ENCODE measurements around the gene SFPQ. TPM values are rescaled to one million over a fixed set of nuclear protein-coding genes. Genes with fewer than 3 reads are reported as not detected.

The SFPQ gene
- total and polyA plus RNA-seq, 3 experiments from 2014 or later, result 168 to 360 (median 349) TPM

DNA sequence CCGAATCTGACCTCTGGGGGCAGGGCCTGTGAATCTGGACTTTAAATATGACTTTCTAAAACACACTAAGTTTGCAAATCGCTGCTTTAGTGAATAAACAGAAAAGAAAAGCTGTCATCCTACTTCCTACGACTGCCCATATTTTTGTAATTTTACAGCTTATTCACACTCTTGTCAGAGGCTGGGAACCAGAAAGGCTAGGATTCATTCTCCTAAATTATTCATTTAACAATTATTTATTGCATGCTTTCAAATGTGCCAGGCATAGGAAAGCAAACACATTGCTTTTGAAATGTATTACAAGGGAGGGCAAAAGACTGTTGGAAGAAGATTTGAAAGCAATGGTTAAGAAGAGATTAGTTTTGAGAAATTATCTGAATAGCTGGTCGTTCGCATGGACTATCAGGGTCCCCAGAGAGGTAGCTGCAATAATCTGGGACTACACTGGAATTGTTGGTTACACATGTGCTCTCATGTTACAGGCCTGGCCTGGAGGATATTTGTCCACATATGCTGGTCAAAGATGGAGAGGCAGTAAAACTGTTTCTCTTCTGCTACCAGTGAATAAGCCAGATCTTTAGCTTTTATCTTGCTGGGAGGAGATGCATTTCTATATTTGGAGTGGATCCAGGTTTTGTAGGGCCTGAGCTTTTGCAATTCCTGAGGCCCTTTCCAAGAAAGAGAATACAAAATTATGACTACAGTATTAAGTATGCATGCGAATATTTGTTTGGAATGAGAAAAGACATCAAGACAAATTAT lies 29.6 kb upstream of the SFPQ start:
- H3K27ac ChIP-seq (ENCODE audit: low read depth, low read length), result no peak overlapping the region
- DNase-seq, result no peak
- Mint-ChIP-seq H3K9me3 (no peaks in the 10 kb centered on the region), H3K27ac (peak overlapping the region in 2 of 8 donors; percentile 15 to 54), H3K36me3 (peaks cover 0 to 5% (median 0%) of the 10 kb centered on the region in 3 donors), H3K4me1 (no peaks in the 10 kb centered on the region), H3K4me3 (no peak overlapping the region), H3K27me3 (peaks cover 0 to 6% of the 10 kb centered on the region in 2 donors)
- H3K36me3 ChIP-seq (ENCODE audit: insufficient read depth, low read length), result no peaks in the 10 kb centered on the region
- H3K4me1 ChIP-seq (ENCODE audit: insufficient read depth, low read length), result no peaks in the 10 kb centered on the region
- no peaks in the 10 kb centered on the region for H3K27me3 ChIP-seq (ENCODE audit: insufficient read depth, low read length, poor library complexity, severe bottlenecking)
- ChIA-PET POLR2A (no interaction called here), CTCF (interaction anchor here (1.2 kb wide), 1 partner anchor 20 kb away, joined by 4 read pairs; no protein-coding TSS in a partner anchor)
- no peaks in the 10 kb centered on the region for H3K9me3 ChIP-seq (ENCODE audit: low read length)
- H3K4me3 ChIP-seq (ENCODE audit: low read length), result no peak overlapping the region

DNA sequence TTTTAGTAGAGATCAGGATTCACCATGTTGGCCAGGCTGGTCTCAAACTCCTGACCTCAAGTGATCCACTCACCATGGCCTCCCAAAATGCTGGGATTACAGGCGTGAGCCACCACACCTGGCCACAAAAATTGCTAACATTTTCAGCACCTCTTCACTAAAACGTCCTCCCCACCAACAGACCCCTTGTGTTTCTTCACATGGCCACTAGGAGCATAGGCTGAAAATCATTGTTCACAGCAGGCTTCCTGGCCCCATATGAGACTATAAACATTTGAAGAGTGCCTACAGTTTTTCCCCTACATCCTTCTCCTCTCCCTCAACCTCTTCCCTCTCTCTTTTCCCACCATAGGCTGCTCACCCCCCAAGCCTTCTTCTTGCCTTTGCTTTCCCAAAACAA lies 28.0 kb upstream of the SFPQ start:
- Histone ChIP-seq H3K4me3 (ENCODE audit: low read length) (no peak overlapping the region), H3K36me3 (ENCODE audit: insufficient read depth, low read length) (no peaks in the 10 kb centered on the region), H3K27ac (ENCODE audit: low read depth, low read length) (no peak overlapping the region), H3K4me1 (ENCODE audit: insufficient read depth, low read length) (no peaks in the 10 kb centered on the region), H3K9me3 (ENCODE audit: low read length) (no peaks in the 10 kb centered on the region), H3K27me3 (ENCODE audit: insufficient read depth, low read length, poor library complexity, severe bottlenecking) (no peaks in the 10 kb centered on the region)
- CTCF ChIA-PET, result no interaction called here
- Mint-ChIP-seq H3K4me1 (no peaks in the 10 kb centered on the region), H3K9me3 (no peaks in the 10 kb centered on the region), H3K27me3 (peaks cover 0 to 1% of the 10 kb centered on the region in 2 donors), H3K36me3 (no peaks in the 10 kb centered on the region), H3K27ac (no peak overlapping the region), H3K4me3 (no peak overlapping the region)
- DNase-seq, result peak in 1 of 5 donors; percentile 18
- POLR2A ChIA-PET, result no interaction called here

DNA sequence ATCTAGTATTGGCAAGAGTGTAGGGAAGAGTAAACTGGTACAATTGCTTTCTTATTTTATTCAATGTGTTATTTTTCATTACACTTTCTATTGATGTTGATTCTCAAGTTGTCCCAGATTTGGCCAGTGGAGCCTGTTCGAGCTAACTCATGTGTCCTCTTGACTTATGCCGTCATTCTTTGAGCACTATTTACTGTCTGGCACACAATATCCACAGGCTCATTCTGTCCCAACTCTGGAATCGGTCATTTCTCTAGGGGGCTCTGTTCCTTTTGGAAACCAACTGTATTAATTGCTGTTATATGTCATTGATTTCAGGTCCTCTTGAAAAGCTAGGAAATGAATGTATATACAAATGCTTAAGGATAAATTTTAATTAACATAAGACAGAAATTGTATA lies 22.4 kb upstream of the SFPQ start:
- POLR2A ChIA-PET, result no interaction called here
- DNase-seq, result no peak
- no peak overlapping the region for H3K4me3 Mint-ChIP-seq
- no peaks in the 10 kb centered on the region for H3K27me3 ChIP-seq (ENCODE audit: insufficient read depth, low read length, poor library complexity, severe bottlenecking)
- H3K36me3 Mint-ChIP-seq, result no peaks in the 10 kb centered on the region
- H3K9me3 ChIP-seq (ENCODE audit: low read length), result no peaks in the 10 kb centered on the region
- H3K27me3 Mint-ChIP-seq, result peaks cover 0 to 1% of the 10 kb centered on the region in 2 donors
- no peaks in the 10 kb centered on the region for H3K4me1 Mint-ChIP-seq
- no peaks in the 10 kb centered on the region for H3K4me1 ChIP-seq (ENCODE audit: insufficient read depth, low read length)
- no peak overlapping the region for H3K27ac Mint-ChIP-seq
- H3K27ac ChIP-seq (ENCODE audit: low read depth, low read length), result no peak overlapping the region
- no peaks in the 10 kb centered on the region for H3K36me3 ChIP-seq (ENCODE audit: insufficient read depth, low read length)
- H3K9me3 Mint-ChIP-seq, result no peaks in the 10 kb centered on the region
- CTCF ChIA-PET, result no interaction called here
- no peak overlapping the region for H3K4me3 ChIP-seq (ENCODE audit: low read length)

DNA sequence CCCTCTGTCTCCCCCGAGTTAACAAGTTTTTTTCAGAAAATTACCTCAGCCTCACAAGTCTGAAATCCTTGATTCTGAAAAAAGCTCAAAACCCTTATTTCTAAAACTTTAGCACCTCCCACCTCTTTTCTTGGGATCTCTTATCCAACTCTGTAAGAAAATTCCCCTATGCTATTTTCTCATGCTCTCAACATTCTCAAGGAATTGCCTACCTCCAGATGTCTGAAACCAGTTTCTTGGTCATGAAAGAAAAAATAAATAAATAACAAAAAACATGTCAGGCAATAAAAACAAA lies 18.1 kb upstream of the SFPQ start:
- H3K9me3 Mint-ChIP-seq, result no peaks in the 10 kb centered on the region
- no peaks in the 10 kb centered on the region for H3K4me1 Mint-ChIP-seq
- no peaks in the 10 kb centered on the region for H3K36me3 Mint-ChIP-seq
- peak overlapping the region in 2 of 8 donors; percentile 17 to 46 for H3K27ac Mint-ChIP-seq
- ChIA-PET CTCF (interaction anchor here (2.2 kb wide), 1 partner anchor 9 kb away, joined by 6 read pairs; no protein-coding TSS in a partner anchor), POLR2A (no interaction called here)
- no peaks in the 10 kb centered on the region for H3K36me3 ChIP-seq (ENCODE audit: insufficient read depth, low read length)
- no peaks in the 10 kb centered on the region for H3K27me3 ChIP-seq (ENCODE audit: insufficient read depth, low read length, poor library complexity, severe bottlenecking)
- H3K4me1 ChIP-seq (ENCODE audit: insufficient read depth, low read length), result no peaks in the 10 kb centered on the region
- H3K27ac ChIP-seq (ENCODE audit: low read depth, low read length), result no peak overlapping the region
- H3K4me3 Mint-ChIP-seq, result no peak overlapping the region
- H3K9me3 ChIP-seq (ENCODE audit: low read length), result no peaks in the 10 kb centered on the region
- no peak for DNase-seq
- H3K4me3 ChIP-seq (ENCODE audit: low read length), result no peak overlapping the region
- peaks cover 0 to under 1% of the 10 kb centered on the region in 2 donors for H3K27me3 Mint-ChIP-seq

DNA sequence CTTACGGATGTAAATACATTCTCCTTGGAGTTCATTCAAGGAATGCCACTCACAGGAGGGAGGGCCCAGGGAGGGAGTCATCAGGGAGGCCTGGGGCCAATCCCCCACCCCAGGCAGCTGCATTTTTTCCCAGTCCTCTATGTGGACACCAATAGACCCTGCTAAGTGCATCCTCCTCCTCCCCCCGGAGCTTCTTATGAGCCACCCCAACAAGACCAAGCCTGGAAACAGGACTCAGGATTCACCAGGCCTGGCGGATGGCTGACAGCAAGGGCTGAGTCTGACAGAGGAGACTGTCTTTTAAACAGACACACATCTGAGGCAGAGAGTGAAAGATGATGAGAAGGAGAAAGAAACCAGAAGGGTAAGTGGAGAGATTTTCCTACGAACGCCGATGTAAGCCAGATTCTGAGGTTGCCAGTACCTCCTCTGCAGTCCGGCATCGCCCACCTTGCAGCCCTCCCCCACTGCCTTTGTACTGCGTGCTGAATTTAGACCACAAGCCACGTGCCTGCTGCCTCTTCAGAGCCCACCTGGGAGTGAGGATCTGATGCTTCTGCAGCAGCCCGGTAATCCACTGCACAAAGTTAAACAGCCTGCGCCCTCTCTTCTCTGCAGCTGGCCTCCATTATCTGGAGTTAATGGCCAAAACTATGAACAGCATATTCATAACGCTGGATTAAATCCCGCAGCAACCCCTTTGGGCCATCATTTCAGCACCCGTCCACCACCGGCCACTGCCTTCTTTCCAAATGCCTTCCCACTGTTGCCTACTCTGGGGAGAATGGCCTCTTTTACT lies 17.6 kb upstream of the SFPQ start:
- ChIA-PET POLR2A (no interaction called here), CTCF (interaction anchor here (1.5 to 2.2 kb wide), 2 partner anchors 9 to 11 kb away, joined by 3 to 6 read pairs; no protein-coding TSS in a partner anchor)
- H3K4me1 Mint-ChIP-seq, result no peaks in the 10 kb centered on the region
- no peak overlapping the region for H3K4me3 ChIP-seq (ENCODE audit: low read length)
- no peak overlapping the region for H3K27ac ChIP-seq (ENCODE audit: low read depth, low read length)
- no peak for DNase-seq
- H3K9me3 Mint-ChIP-seq, result no peaks in the 10 kb centered on the region
- H3K4me1 ChIP-seq (ENCODE audit: insufficient read depth, low read length), result no peaks in the 10 kb centered on the region
- no peaks in the 10 kb centered on the region for H3K36me3 ChIP-seq (ENCODE audit: insufficient read depth, low read length)
- H3K4me3 Mint-ChIP-seq, result no peak overlapping the region
- H3K27ac Mint-ChIP-seq, result peak overlapping the region in 1 of 8 donors; percentile 17
- H3K9me3 ChIP-seq (ENCODE audit: low read length), result no peaks in the 10 kb centered on the region
- H3K27me3 ChIP-seq (ENCODE audit: insufficient read depth, low read length, poor library complexity, severe bottlenecking), result no peaks in the 10 kb centered on the region
- peaks cover 0 to 2% of the 10 kb centered on the region in 2 donors for H3K27me3 Mint-ChIP-seq
- no peaks in the 10 kb centered on the region for H3K36me3 Mint-ChIP-seq

DNA sequence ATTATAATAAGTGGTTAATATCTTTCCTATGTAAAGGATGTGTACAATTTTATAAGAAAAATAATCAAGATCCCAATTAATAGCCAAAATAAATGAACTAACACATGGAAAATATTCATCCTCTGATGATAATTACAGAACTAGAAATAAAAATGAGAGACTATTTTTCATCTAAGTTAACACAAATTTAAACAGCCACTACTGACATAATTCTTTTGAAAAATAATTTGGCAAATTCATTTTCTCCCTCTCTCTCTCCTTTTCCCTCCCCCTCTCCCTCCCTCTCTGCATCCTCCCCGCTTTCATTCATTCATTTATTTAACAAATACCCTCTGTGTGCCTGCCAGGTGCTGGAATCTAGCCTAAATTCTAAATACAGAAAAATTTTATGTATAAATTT lies 10.3 kb upstream of the SFPQ start:
- peaks cover 0 to 6% of the 10 kb centered on the region in 2 donors for H3K27me3 Mint-ChIP-seq
- no peak overlapping the region for H3K27ac Mint-ChIP-seq
- Histone ChIP-seq H3K36me3 (ENCODE audit: insufficient read depth, low read length) (no peaks in the 10 kb centered on the region), H3K27ac (ENCODE audit: low read depth, low read length) (no peak overlapping the region), H3K4me3 (ENCODE audit: low read length) (no peak overlapping the region), H3K4me1 (ENCODE audit: insufficient read depth, low read length) (no peaks in the 10 kb centered on the region), H3K9me3 (ENCODE audit: low read length) (no peaks in the 10 kb centered on the region), H3K27me3 (ENCODE audit: insufficient read depth, low read length, poor library complexity, severe bottlenecking) (no peaks in the 10 kb centered on the region)
- ChIA-PET POLR2A (no interaction called here), CTCF (no interaction called here)
- H3K36me3 Mint-ChIP-seq, result no peaks in the 10 kb centered on the region
- no peak overlapping the region for H3K4me3 Mint-ChIP-seq
- DNase-seq, result no peak
- peaks cover 7 to 9% (median 8%) of the 10 kb centered on the region in 3 donors for H3K4me1 Mint-ChIP-seq
- no peaks in the 10 kb centered on the region for H3K9me3 Mint-ChIP-seq

DNA sequence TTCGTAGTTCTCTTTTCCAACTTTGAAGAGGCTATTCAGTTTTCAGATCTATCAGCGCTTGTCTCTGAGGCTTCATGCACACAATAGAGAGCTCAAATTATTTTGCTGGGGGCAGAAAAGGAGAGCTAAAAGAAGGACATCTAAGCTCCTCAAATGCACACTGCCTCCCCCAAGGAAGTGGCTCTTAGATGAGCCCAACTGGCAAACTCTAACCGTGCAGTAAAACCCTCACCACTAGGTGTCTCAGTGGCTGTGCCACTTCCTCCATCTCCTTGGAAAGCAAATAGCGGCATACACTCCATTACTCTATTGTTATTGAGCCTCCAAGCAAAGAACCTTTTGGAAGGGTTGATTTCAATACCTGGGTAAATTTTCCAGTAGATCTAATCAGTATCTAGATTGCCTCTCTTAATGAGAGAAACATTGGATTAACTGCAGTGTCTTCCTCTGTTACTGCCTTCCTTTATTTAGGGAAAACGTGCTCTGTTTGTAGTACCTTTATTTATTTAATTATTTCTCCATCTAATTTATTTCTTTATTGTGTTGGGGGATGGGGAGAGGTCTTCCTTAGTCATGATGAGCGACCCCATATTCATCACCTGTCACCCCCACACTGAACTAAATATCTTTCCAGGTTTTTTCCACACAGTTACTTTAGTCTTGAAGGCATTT lies 9.2 kb upstream of the SFPQ start:
- POLR2A ChIA-PET, result interaction anchor here (1.4 kb wide), 1 partner anchor 9 kb away, joined by 4 read pairs; the partner anchor contains the start of gene SFPQ
- Mint-ChIP-seq H3K36me3 (no peaks in the 10 kb centered on the region), H3K27ac (no peak overlapping the region), H3K27me3 (peaks cover 0 to 6% of the 10 kb centered on the region in 2 donors), H3K4me3 (no peak overlapping the region), H3K4me1 (peaks cover 7 to 9% (median 8%) of the 10 kb centered on the region in 3 donors), H3K9me3 (no peaks in the 10 kb centered on the region)
- H3K9me3 ChIP-seq (ENCODE audit: low read length), result no peaks in the 10 kb centered on the region
- peak; percentile 40 to 78 (median 60) for DNase-seq
- no peaks in the 10 kb centered on the region for H3K27me3 ChIP-seq (ENCODE audit: insufficient read depth, low read length, poor library complexity, severe bottlenecking)
- no peak overlapping the region for H3K27ac ChIP-seq (ENCODE audit: low read depth, low read length)
- no peak overlapping the region for H3K4me3 ChIP-seq (ENCODE audit: low read length)
- no peaks in the 10 kb centered on the region for H3K4me1 ChIP-seq (ENCODE audit: insufficient read depth, low read length)
- CTCF ChIA-PET, result interaction anchor here (0.6 to 1.4 kb wide), 9 partner anchors 9 to 308 kb away, joined by 3 to 7 read pairs (median 3); partner anchors contain the start of gene SFPQ
- H3K36me3 ChIP-seq (ENCODE audit: insufficient read depth, low read length), result no peaks in the 10 kb centered on the region
